H1 (cell line): ENCODE data around the gene G3BP1. TPM values are rescaled to one million over a fixed set of nuclear protein-coding genes. Genes with fewer than 3 reads are reported as not detected.

ENCODE experiments used
- CTCF ChIA-PET: fragments of 300-600 bp; sonication (Branson Sonifier 250); formaldehyde crosslinking; loops from one replicate; lab custom pipeline; 2021; ENCODE audit not compliant: partially characterized antibody; lab: Charles Lee
- POLR2A ChIA-PET: fragments of 300-600 bp; sonication (Branson Sonifier 250); formaldehyde crosslinking; loops from one replicate; lab custom pipeline; 2021; ENCODE audit warnings: inconsistent platforms; ENCODE audit not compliant: partially characterized antibody; lab: Charles Lee
- DNase-seq, 2 experiments: peaks; one replicate each; pipeline versions ENCODE4 v3.0.0 to v3.0.0-alpha.2; 2010 to 2022; ENCODE audit warnings: low spot score in 2 of 2, low read depth in 1 of 2, mixed read lengths in 1 of 2
- FAIRE-seq: peaks from 2 replicates; lab custom pipeline; 2011; peaks lifted over from hg19 to GRCh38; lab: Jason Lieb, UNC
- H2AFZ ChIP-seq: 2 replicates; pipeline ENCODE4 v1.8.1; 2012; ENCODE audit warnings: low read length, inconsistent platforms
- H2AK5ac ChIP-seq: 2 replicates; pipeline ENCODE4 v1.6.1; 2013; ENCODE audit warnings: low read depth, low read length
- H2BK120ac ChIP-seq: replicated peaks from 2 replicates; pipeline ENCODE3; 2013; ENCODE audit warnings: low read depth, low read length, inconsistent platforms
- H2BK12ac ChIP-seq: 2 replicates; pipeline ENCODE4 v1.6.1; 2013; ENCODE audit warnings: low read depth, low read length
- H2BK15ac ChIP-seq: 2 replicates; pipeline ENCODE4 v1.6.1; 2013; ENCODE audit warnings: low read length
- H2BK20ac ChIP-seq: 2 replicates; pipeline ENCODE4 v1.6.1; 2013; ENCODE audit warnings: low read length
- H2BK5ac ChIP-seq: 2 replicates; pipeline ENCODE4 v1.6.1; 2013; ENCODE audit warnings: low read depth, low read length
- H3K14ac ChIP-seq: 2 replicates; pipeline ENCODE4 v1.6.1; 2013; ENCODE audit warnings: inconsistent platforms; ENCODE audit not compliant: insufficient read length
- H3K18ac ChIP-seq: 2 replicates; pipeline ENCODE4 v1.6.1; 2013; ENCODE audit warnings: low read length; ENCODE audit errors: extremely low read depth
- H3K23ac ChIP-seq: 2 replicates; pipeline ENCODE4 v1.6.1; 2013; ENCODE audit warnings: inconsistent platforms; ENCODE audit not compliant: insufficient read length
- H3K23me2 ChIP-seq: 2 replicates; pipeline ENCODE4 v1.6.1; 2013; ENCODE audit warnings: low read depth, low read length
- H3K27ac ChIP-seq: 2 replicates; pipeline ENCODE4 v1.6.1; 2011; ENCODE audit warnings: low read depth, low read length, inconsistent platforms
- H3K27me3 ChIP-seq, 4 experiments: replicated peaks in 1 of 4; 1 replicate in 1 of 4; 2 replicates in 3 of 4; pipeline versions ENCODE4 v1.6.1 to v1.8.1; 2011 to 2013; ENCODE audit warnings: low read length in 3 of 4, mild to moderate bottlenecking in 3 of 4, inconsistent platforms in 2 of 4, mixed read lengths in 2 of 4, moderate library complexity in 1 of 4; ENCODE audit not compliant: control insufficient read depth in 3 of 4, insufficient read depth in 3 of 4; ENCODE audit errors: extremely low read depth in 1 of 4
- H3K36me3 ChIP-seq, 4 experiments: 2 replicates each; pipeline versions ENCODE4 v1.6.1 to v1.8.1; 2011 to 2013; ENCODE audit warnings: mild to moderate bottlenecking in 4 of 4, low read length in 3 of 4, moderate library complexity in 2 of 4, control low read depth in 1 of 4, inconsistent platforms in 1 of 4; ENCODE audit not compliant: insufficient read depth in 4 of 4, control insufficient read depth in 2 of 4
- H3K4ac ChIP-seq: replicated peaks from 2 replicates; pipeline ENCODE3; 2013; ENCODE audit warnings: low read length, low read depth, mixed read lengths, inconsistent platforms; ENCODE audit not compliant: insufficient read length
- H3K4me1 ChIP-seq, 4 experiments: replicated peaks in 1 of 4; 1 replicate in 1 of 4; 2 replicates in 3 of 4; pipeline versions ENCODE4 v1.6.1 to v1.8.1; 2011 to 2013; ENCODE audit warnings: low read length in 3 of 4, inconsistent platforms in 2 of 4, mixed read lengths in 1 of 4; ENCODE audit not compliant: insufficient read depth in 4 of 4, control insufficient read depth in 3 of 4
- H3K4me2 ChIP-seq, 2 experiments: 2 replicates each; pipeline versions ENCODE4 v1.6.1 to v1.8.1; 2011 to 2013; ENCODE audit warnings: low read depth in 2 of 2, low read length in 2 of 2, control low read depth in 1 of 2, inconsistent platforms in 1 of 2, mild to moderate bottlenecking in 1 of 2; ENCODE audit not compliant: insufficient read depth in 1 of 2
- H3K4me3 ChIP-seq, 4 experiments: fragments of 200-600, 300-600 bp in 1 of 4; sonication (generic), shearing (Covaris generic), sonication (Bioruptor Twin) in 1 of 4; 2 replicates each; pipeline versions ENCODE4 v1.5.1 to v1.8.1; 2011 to 2016; ENCODE audit warnings: low read length in 4 of 4, low read depth in 3 of 4, control low read depth in 2 of 4, inconsistent platforms in 2 of 4, mild to moderate bottlenecking in 2 of 4, mixed read lengths in 1 of 4, moderate library complexity in 1 of 4; ENCODE audit not compliant: insufficient read depth in 2 of 4; ENCODE audit errors: extremely low read depth in 1 of 4
- H3K56ac ChIP-seq: replicated peaks from 2 replicates; pipeline ENCODE3; 2013; ENCODE audit warnings: low read depth, mild to moderate bottlenecking, mixed read lengths, low read length, inconsistent platforms; ENCODE audit not compliant: insufficient read length
- H3K79me1 ChIP-seq: 2 replicates; pipeline ENCODE4 v1.6.1; 2013; ENCODE audit warnings: low read depth, low read length, control low read depth
- H3K79me2 ChIP-seq, 2 experiments: 2 replicates each; pipeline versions ENCODE4 v1.6.1 to v1.8.1; 2012 to 2013; ENCODE audit warnings: low read length in 2 of 2, mild to moderate bottlenecking in 2 of 2, inconsistent platforms in 1 of 2; ENCODE audit not compliant: insufficient read depth in 2 of 2, control insufficient read depth in 1 of 2
- H3K9ac ChIP-seq, 4 experiments: replicated peaks in 1 of 4; 1 replicate in 1 of 4; 2 replicates in 3 of 4; pipeline versions ENCODE4 v1.6.1 to v1.8.1; 2011 to 2013; ENCODE audit warnings: low read depth in 3 of 4, low read length in 3 of 4, control low read depth in 2 of 4, mild to moderate bottlenecking in 2 of 4, moderate library complexity in 2 of 4, inconsistent platforms in 1 of 4; ENCODE audit errors: extremely low read depth in 1 of 4
- H3K9me3 ChIP-seq, 2 experiments: 2 replicates each; pipeline versions ENCODE4 v1.6.1 to v1.8.1; 2012 to 2013; ENCODE audit warnings: mild to moderate bottlenecking in 2 of 2, moderate library complexity in 2 of 2, control low read depth in 1 of 2, inconsistent platforms in 1 of 2, low read depth in 1 of 2, low read length in 1 of 2, mixed read lengths in 1 of 2; ENCODE audit not compliant: insufficient read depth in 2 of 2
- H4K20me1 ChIP-seq, 2 experiments: replicated peaks in 1 of 2; 2 replicates each; pipeline versions ENCODE3 to v1.8.1; 2011 to 2013; ENCODE audit warnings: inconsistent platforms in 2 of 2, low read length in 2 of 2, mild to moderate bottlenecking in 1 of 2; ENCODE audit not compliant: insufficient read depth in 2 of 2, control insufficient read depth in 1 of 2
- H4K5ac ChIP-seq: 2 replicates; pipeline ENCODE4 v1.6.1; 2013; ENCODE audit warnings: low read length, low read depth, mixed read lengths, inconsistent platforms; ENCODE audit not compliant: insufficient read length
- H4K8ac ChIP-seq: 2 replicates; pipeline ENCODE4 v1.8.0; 2013; ENCODE audit warnings: mild to moderate bottlenecking, moderate library complexity, low read length, inconsistent platforms; ENCODE audit not compliant: insufficient read depth; ENCODE audit errors: extremely low read depth
- H4K91ac ChIP-seq: replicated peaks from 2 replicates; pipeline ENCODE3; 2013; ENCODE audit warnings: low read length, mixed read lengths, inconsistent platforms; ENCODE audit not compliant: insufficient read length
- FOSL1 ChIP-seq: IDR thresholded peaks from 2 replicates; pipeline ENCODE4 v1.6.1; 2011; ENCODE audit warnings: mild to moderate bottlenecking, low read depth, low read length, moderate library complexity; ENCODE audit not compliant: insufficient read depth
- HDAC2 ChIP-seq, 2 experiments: fragments of 300-600 bp in 1 of 2; sonication (generic) in 1 of 2; IDR thresholded peaks; 2 replicates each; pipeline ENCODE4 v1.6.1; 2011 to 2012; ENCODE audit warnings: low read depth in 2 of 2, low read length in 2 of 2, mild to moderate bottlenecking in 2 of 2, moderate library complexity in 2 of 2, borderline replicate concordance in 1 of 2, inconsistent platforms in 1 of 2
- NANOG ChIP-seq: IDR thresholded peaks from 2 replicates; pipeline ENCODE4 v1.6.1; 2011; ENCODE audit warnings: low read length, low read depth, mild to moderate bottlenecking, inconsistent platforms; ENCODE audit not compliant: insufficient read depth, poor library complexity, severe bottlenecking
- RNF2 ChIP-seq: fragments of 200-900, 300-1000 bp; sonication (generic); IDR thresholded peaks from 2 replicates; pipeline ENCODE4 v1.7.1; 2016; ENCODE audit warnings: borderline replicate concordance, low read depth, mild to moderate bottlenecking, antibody characterized with exemption, low read length; ENCODE audit not compliant: poor library complexity, severe bottlenecking; ENCODE audit errors: missing control alignments
- WGBS, 2 experiments: shearing (Covaris generic) in 1 of 2; methylation state at CpG; one replicate each; pipeline versions ENCODE4 v1.1.6 to v1.1.7; 2013 to 2015; ENCODE audit warnings: low lambda C conversion rate in 2 of 2, mixed read lengths in 2 of 2, inconsistent platforms in 1 of 2, low coverage in 1 of 2, missing lambda C conversion rate in 1 of 2; ENCODE audit not compliant: insufficient replicate concordance in 2 of 2, insufficient coverage in 1 of 2, insufficient read length in 1 of 2; ENCODE audit errors: extremely low coverage in 1 of 2, missing lambda C conversion rate in 1 of 2; 5-methylcytosine and 5-hydroxymethylcytosine counted together
- polyA plus RNA-seq, 7 experiments: library from polyadenylated mRNA; depleted of rRNA in 3 of 7; stranded (reverse) in 5 of 7; unstranded in 2 of 7; fragments of >200 nt in 5 of 7; fragments of 200-250 nt in 2 of 7; gene quantifications; 1 replicate in 5 of 7; 2 replicates in 1 of 7; 4 replicates in 1 of 7; pipeline versions ENCODE4 v1.2.1 to v1.2.3, GENCODE V29; 2011 to 2013; ENCODE audit warnings: missing spikeins in 2 of 7, mixed read lengths in 2 of 7
- total RNA-seq: library from RNA; stranded (reverse); fragmentation: NEBNext Ultra II Directional; extraction: Animal tissue kit (Norgen Biotek cat#: 25700); gene quantifications from 2 replicates; pipeline ENCODE4 v1.2.1, GENCODE V29; 2021

The G3BP1 gene
- total and polyA plus RNA-seq, 2 of the 8 experiments (the other 6 are each of a cell fraction or from before 2014, with no cell fraction given), result 71.2 to 516 TPM

GRCh38 chr5:151787817-151788216 lies 16.1 kb downstream of the G3BP1 start:
- no peak overlapping the region for H3K56ac ChIP-seq
- no peak for FAIRE-seq
- H4K20me1 ChIP-seq, result peaks cover 26 to 28% of the 10 kb centered on the region in 2 experiments

More at GRCh38 chr5:151787817-151788216, 16.1 kb downstream of the G3BP1 start:
- Histone ChIP-seq H3K4me2 (no peak overlapping the region), H2BK12ac (no peak overlapping the region), H2BK5ac (no peak overlapping the region), H3K4ac (no peak overlapping the region), H3K18ac (no peak overlapping the region), H3K27me3 (no peaks in the 10 kb centered on the region), H3K9ac (no peak overlapping the region), H3K27ac (no peak overlapping the region), H4K5ac (no peak overlapping the region), H3K14ac (no peak overlapping the region), H3K36me3 (peaks cover 8 to 66% (median 40%) of the 10 kb centered on the region in 4 experiments; a peak in 7 of 8 replicates), H2BK120ac (no peak overlapping the region), H3K23me2 (no peaks in the 10 kb centered on the region), H4K8ac (no peak overlapping the region), H2AK5ac (no peak overlapping the region), H2AFZ (no peak overlapping the region), H3K23ac (no peak overlapping the region), H4K91ac (no peak overlapping the region), H3K4me1 (peaks cover 0 to 4% (median 2%) of the 10 kb centered on the region in 4 experiments; a peak in 1 of 7 replicates), H2BK20ac (no peak overlapping the region), H3K79me2 (peaks cover 25 to 100% of the 10 kb centered on the region in 2 experiments), H3K79me1 (peaks cover 5% of the 10 kb centered on the region), H3K4me3 (no peak overlapping the region), H3K9me3 (no peaks in the 10 kb centered on the region), H2BK15ac (no peak overlapping the region)
- TF ChIP-seq HDAC2 (IDR thresholded peaks at IDR 0.05; ENCODE audit: borderline replicate concordance in 1 of 2, low read depth in 2 of 2, low read length in 2 of 2) (no peak), RNF2 (no peak), FOSL1 (no peak), NANOG (no peak)
- no peak for DNase-seq
- POLR2A ChIA-PET, result interaction anchor here (0.6 to 9.5 kb wide), 7 partner anchors 10 to 478 kb away, joined by 3 to 85 read pairs (median 5); partner anchors contain the start of gene G3BP1
- CTCF ChIA-PET, result interaction anchor here (1.8 kb wide), 1 partner anchor 12 kb away, joined by 5 read pairs; no protein-coding TSS in a partner anchor
- 85% methylated on average over 6 of the region's 6 CpGs; no CpG with 5 or more reads in 1 of the 2 experiments for WGBS, 2 experiments
